ENCODE results near the gene MSI2.
"Not testable (repeated sequence)": the region's sequence is repeated elsewhere in the genome, so short reads cannot be mapped to it uniquely, and the experiment has no call there.

Gene MSI2

GRCh38 chr17:57620576-57620975, 364.3 kb downstream of the MSI2 start:
- no peak for TF ChIP-seq TAF1 (IDR thresholded peaks at IDR 0.05; ENCODE audit: borderline replicate concordance, low read depth, low read length)
- TF ChIP-seq POLR2AphosphoS5 (IDR thresholded peaks at IDR 0.05; ENCODE audit: low read depth, low read length) = no peak
- FAIRE-seq (no peak), DNase-seq (ENCODE audit: insufficient read length) (no peak)

GRCh38 chr17:57621791-57622190, 365.5 kb downstream of the MSI2 start:
- not testable (repeated sequence) for FAIRE-seq; DNase-seq (ENCODE audit: insufficient read length)

- no peak for TF ChIP-seq TAF1 (IDR thresholded peaks at IDR 0.05; ENCODE audit: borderline replicate concordance, low read depth, low read length)
Measured at GRCh38 chr17:57622306-57622682, 366.0 kb downstream of the MSI2 start.

GRCh38 chr17:57622683-57623433, 366.5 kb downstream of the MSI2 start:
- TF ChIP-seq TAF1 (IDR thresholded peaks at IDR 0.05; ENCODE audit: borderline replicate concordance, low read depth, low read length) (no peak), POLR2A (IDR thresholded peaks at IDR 0.05; ENCODE audit: low read depth, low read length) (no peak), POLR2AphosphoS5 (IDR thresholded peaks at IDR 0.05; ENCODE audit: low read depth, low read length) (no peak)
- DNase-seq (ENCODE audit: insufficient read length) = peak; percentile 37

More at GRCh38 chr17:57622306-57622682, 366.0 kb downstream of the MSI2 start:
- DNase-seq (ENCODE audit: insufficient read length) (no peak), FAIRE-seq (no peak)

GRCh38 chr17:57623620-57624019, 367.3 kb downstream of the MSI2 start:
- no peak for TF ChIP-seq POLR2AphosphoS5 (IDR thresholded peaks at IDR 0.05; ENCODE audit: low read depth, low read length)
- no peak for TF ChIP-seq TAF1 (IDR thresholded peaks at IDR 0.05; ENCODE audit: borderline replicate concordance, low read depth, low read length)
- no peak for TF ChIP-seq POLR2A (IDR thresholded peaks at IDR 0.05; ENCODE audit: low read depth, low read length)
- peak; percentile 33 for FAIRE-seq
- no peak for DNase-seq (ENCODE audit: insufficient read length)

More at GRCh38 chr17:57622683-57623433, 366.5 kb downstream of the MSI2 start:
- FAIRE-seq = peak; percentile 88

- FAIRE-seq = no peak
- no peak for DNase-seq (ENCODE audit: insufficient read length)
- TF ChIP-seq POLR2A (IDR thresholded peaks at IDR 0.05; ENCODE audit: low read depth, low read length) = no peak
- TF ChIP-seq POLR2AphosphoS5 (IDR thresholded peaks at IDR 0.05; ENCODE audit: low read depth, low read length) = no peak
- no peak for TF ChIP-seq TAF1 (IDR thresholded peaks at IDR 0.05; ENCODE audit: borderline replicate concordance, low read depth, low read length)
Measured at GRCh38 chr17:57624386-57624785, 368.1 kb downstream of the MSI2 start.

- no peak for TF ChIP-seq TAF1 (IDR thresholded peaks at IDR 0.05; ENCODE audit: borderline replicate concordance, low read depth, low read length)
- TF ChIP-seq POLR2A (IDR thresholded peaks at IDR 0.05; ENCODE audit: low read depth, low read length) = no peak
- TF ChIP-seq POLR2AphosphoS5 (IDR thresholded peaks at IDR 0.05; ENCODE audit: low read depth, low read length) = no peak
- DNase-seq (ENCODE audit: insufficient read length) (no peak), FAIRE-seq (no peak)
Measured at GRCh38 chr17:57625511-57625910, 369.2 kb downstream of the MSI2 start.

- no peak for TF ChIP-seq POLR2A (IDR thresholded peaks at IDR 0.05; ENCODE audit: low read depth, low read length)
- no peak for TF ChIP-seq POLR2AphosphoS5 (IDR thresholded peaks at IDR 0.05; ENCODE audit: low read depth, low read length)
- no peak for TF ChIP-seq TAF1 (IDR thresholded peaks at IDR 0.05; ENCODE audit: borderline replicate concordance, low read depth, low read length)
- no peak for FAIRE-seq
- DNase-seq (ENCODE audit: insufficient read length) = no peak
Measured at GRCh38 chr17:57625957-57626356, 369.6 kb downstream of the MSI2 start.

GRCh38 chr17:57626520-57627210, 370.3 kb downstream of the MSI2 start:
- DNase-seq (ENCODE audit: insufficient read length) (no peak), FAIRE-seq (no peak)
- no peak for TF ChIP-seq TAF1 (IDR thresholded peaks at IDR 0.05; ENCODE audit: borderline replicate concordance, low read depth, low read length)
- no peak for TF ChIP-seq POLR2AphosphoS5 (IDR thresholded peaks at IDR 0.05; ENCODE audit: low read depth, low read length)
- TF ChIP-seq POLR2A (IDR thresholded peaks at IDR 0.05; ENCODE audit: low read depth, low read length) = no peak

- TF ChIP-seq TAF1 (IDR thresholded peaks at IDR 0.05; ENCODE audit: borderline replicate concordance, low read depth, low read length) (no peak), POLR2A (IDR thresholded peaks at IDR 0.05; ENCODE audit: low read depth, low read length) (no peak), POLR2AphosphoS5 (IDR thresholded peaks at IDR 0.05; ENCODE audit: low read depth, low read length) (no peak)
- FAIRE-seq (no peak), DNase-seq (ENCODE audit: insufficient read length) (no peak)
Measured at GRCh38 chr17:57627591-57627990, 371.3 kb downstream of the MSI2 start.

GRCh38 chr17:57628421-57628820, 372.1 kb downstream of the MSI2 start:
- DNase-seq (ENCODE audit: insufficient read length) = no peak
- TF ChIP-seq POLR2AphosphoS5 (IDR thresholded peaks at IDR 0.05; ENCODE audit: low read depth, low read length) (no peak), TAF1 (IDR thresholded peaks at IDR 0.05; ENCODE audit: borderline replicate concordance, low read depth, low read length) (no peak), POLR2A (IDR thresholded peaks at IDR 0.05; ENCODE audit: low read depth, low read length) (no peak)
- no peak for FAIRE-seq

GRCh38 chr17:57629470-57629869, 373.1 kb downstream of the MSI2 start:
- peak; percentile 82 for FAIRE-seq
- peak; percentile 67 for DNase-seq (ENCODE audit: insufficient read length)
- no peak for TF ChIP-seq TAF1 (IDR thresholded peaks at IDR 0.05; ENCODE audit: borderline replicate concordance, low read depth, low read length)
- no peak; the same call in 1 of the 2 replicates for TF ChIP-seq POLR2AphosphoS5 (IDR thresholded peaks at IDR 0.05; ENCODE audit: low read depth, low read length)
- no peak for TF ChIP-seq POLR2A (IDR thresholded peaks at IDR 0.05; ENCODE audit: low read depth, low read length)
